GM21717 (cell line): ENCODE data around the gene STK39.
"Not testable (repeated sequence)": the region's sequence is repeated elsewhere in the genome, so short reads cannot be mapped to it uniquely, and the experiment has no call there.

Experiments
- ATAC-seq: cut with Tn5 transposase; IDR thresholded peaks from one replicate; pipeline ENCODE4 v1.9.1; 2021; ENCODE audit warnings: mild to moderate bottlenecking, moderate library complexity; ENCODE audit not compliant: unreplicated experiment

Gene STK39

GRCh38 chr2:168105127-168105683 is 142.2 kb downstream of the STK39 start:
- ATAC-seq, result no peak

DNA sequence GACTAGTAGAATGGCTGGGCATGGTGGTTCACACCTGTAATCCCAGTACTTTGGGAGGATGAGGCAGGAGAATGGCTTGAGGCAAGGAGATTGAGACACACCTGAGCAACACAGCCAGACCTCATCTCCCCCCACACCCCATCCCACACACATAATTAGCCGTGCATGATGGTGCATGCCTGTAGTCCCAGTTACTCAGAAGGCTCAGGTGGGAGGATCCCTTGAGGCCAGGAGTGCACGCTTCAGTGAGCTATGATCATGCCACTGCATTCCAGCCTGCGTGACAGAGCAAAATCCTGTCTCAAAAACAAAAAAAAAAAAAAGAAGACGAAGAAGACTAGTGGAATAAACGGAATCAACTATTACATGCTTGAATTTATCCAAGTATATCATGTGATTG is 150.0 kb downstream of the STK39 start:
- no peak for ATAC-seq

DNA sequence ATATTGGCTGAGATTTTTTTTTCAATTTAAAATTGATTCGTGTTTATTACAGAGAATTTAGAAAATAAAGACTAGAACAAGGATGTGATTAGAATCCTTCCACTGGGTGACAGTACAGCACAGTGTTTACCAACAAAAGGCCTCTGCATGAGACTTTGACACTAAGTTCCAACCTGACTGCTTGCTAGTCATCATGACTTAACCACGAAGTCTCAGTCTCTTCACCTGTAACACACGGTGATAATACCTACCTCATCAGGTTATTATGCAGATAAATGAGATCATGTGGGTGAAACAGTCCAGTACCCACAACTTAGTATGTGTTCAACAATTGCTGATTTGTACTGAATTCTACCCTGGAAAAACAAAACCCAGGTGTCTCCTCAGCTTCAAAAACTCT is 151.2 kb downstream of the STK39 start:
- no peak for ATAC-seq

- ATAC-seq, result no peak
These were observed 155.4 kb downstream of the STK39 start for GRCh38 chr2:168091986-168092385.

GRCh38 chr2:168090366-168091135 is 156.8 kb downstream of the STK39 start:
- ATAC-seq, result peak; percentile 85

DNA sequence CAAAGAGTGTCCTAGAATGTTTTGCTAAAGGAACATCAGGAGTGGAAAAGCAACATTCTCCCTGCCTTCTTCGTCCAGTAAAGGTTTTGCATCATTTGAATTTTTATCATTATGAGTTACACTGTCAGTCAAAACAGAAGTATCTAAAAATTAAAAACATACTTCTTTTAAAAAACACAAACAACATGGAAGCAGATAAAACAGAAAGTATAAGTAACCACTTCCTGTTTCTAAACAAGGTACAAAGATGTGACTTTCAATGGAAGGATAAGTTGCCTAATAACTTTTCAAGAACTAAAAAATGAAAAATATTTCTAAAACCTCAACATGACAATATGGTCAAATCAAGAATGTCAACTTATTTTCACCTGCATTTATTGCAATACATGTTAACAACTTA is 158.2 kb downstream of the STK39 start:
- no peak for ATAC-seq

- no peak for ATAC-seq
These were observed 160.0 kb downstream of the STK39 start for GRCh38 chr2:168087401-168087800.

DNA sequence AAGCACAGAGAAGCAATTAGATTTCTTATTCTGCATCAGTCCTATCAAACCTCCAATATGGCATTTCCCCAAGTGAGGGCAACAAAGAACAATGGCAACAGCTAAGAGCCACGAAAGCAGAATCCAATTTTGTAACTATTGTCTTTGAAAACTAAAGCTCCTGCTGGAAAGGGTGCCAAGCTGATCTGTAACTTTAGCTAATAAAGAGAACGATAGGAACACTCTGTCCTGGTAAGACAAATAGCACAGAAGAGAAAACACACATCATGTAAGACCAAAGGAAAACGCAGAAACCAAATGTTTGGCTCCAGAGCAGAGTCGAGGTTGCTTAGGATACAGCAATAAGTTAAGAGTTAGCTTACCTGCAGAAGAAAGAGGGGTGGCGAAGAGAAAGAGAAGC is 160.5 kb downstream of the STK39 start:
- no peak for ATAC-seq

- ATAC-seq, result no peak
These were observed 161.5 kb downstream of the STK39 start for GRCh38 chr2:168085801-168086361.

DNA sequence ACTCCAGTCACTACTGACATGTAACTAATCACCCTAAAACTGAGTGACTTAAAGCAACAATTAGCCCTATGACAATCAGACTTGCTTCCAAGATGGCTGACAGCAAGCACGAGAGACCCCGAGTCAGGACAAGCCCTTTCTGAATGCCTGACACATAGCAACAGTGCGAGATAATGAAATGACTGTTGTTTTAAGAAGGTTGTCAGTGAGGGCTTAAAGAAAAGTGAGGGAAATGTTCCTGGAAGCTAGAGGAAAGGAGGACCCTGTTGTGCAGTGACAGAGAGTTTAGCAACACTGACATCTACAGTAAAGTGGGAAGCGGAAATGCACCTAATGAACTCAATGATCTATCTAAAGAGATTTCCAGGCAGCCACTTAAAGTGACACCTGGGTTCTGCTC is 163.1 kb downstream of the STK39 start:
- no peak for ATAC-seq

DNA sequence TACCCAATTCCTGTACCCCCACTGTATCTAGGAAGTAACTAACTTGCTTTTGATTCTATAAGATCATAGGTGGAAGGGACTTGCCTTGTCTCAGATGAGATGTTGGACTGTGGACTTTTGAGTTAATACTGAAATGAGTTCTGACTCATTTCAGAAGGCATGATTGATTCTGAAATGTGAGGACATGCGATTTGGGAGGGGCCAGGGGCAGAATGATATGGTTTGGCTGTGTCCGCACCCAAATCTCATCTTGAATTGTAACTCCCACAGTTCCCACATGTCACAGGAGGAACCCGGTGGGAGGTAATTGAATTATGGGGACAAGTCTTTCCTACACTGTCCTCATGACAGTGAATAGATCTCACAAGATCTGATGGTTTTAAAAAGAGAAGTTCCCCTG is 165.9 kb downstream of the STK39 start:
- ATAC-seq, result not testable (repeated sequence)

DNA sequence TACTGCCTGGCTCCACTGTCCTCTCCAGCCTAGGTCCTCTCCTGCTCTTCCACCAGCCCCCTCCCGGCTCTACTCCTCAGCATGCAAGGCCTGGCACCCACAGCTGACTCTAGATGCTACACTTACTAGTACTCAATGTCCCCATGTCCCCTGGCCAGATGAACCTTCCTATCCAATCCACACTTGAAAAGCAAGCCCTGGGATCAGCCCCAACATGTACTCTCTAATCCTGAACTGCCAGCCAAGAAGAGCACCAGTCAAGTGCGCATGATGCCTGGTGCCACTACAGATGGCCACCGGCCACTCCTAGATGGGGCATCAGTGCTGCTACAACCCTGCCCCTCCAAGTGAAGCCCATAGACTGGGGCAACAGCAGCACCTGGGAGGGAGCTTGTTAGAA is 168.2 kb downstream of the STK39 start:
- no peak for ATAC-seq

DNA sequence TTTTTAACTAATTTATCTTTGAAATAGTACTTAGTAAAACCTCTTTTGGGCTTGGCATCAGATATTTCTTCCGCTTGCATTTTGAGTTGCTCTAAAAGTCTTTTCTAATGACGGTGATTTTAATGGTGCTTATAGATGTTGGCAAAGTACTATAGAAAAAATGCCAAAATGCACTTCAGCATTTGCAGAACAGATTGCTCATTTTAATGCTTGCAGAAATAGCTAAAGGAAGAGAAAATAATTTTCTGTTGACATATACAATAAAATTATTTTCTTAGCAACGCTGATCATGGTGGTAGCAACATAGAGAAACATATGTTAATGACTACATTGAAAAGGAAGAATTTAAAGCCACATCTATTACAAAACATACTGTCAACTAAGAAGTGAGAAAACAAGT is 170.7 kb downstream of the STK39 start:
- ATAC-seq, result no peak

DNA sequence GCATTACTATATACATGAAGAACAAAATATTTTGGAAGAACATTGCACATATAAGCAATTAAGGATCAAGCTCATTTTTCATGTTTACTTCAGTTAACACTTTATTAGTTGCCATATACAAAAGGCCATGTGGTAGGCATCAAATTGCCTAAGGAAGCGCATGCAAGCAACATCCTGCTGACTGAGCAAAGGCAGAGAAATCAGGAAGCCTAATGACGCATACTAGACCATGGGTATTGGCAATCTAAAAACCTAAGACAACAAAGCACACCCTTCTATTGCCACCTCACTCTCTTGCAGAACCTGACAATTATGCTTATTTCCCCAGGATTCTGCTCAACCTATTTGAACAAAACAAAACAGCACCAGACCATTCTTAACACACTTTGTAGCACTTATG is 171.9 kb downstream of the STK39 start:
- no peak for ATAC-seq

- no peak for ATAC-seq
These were observed 174.6 kb downstream of the STK39 start for GRCh38 chr2:168072626-168073303.

DNA sequence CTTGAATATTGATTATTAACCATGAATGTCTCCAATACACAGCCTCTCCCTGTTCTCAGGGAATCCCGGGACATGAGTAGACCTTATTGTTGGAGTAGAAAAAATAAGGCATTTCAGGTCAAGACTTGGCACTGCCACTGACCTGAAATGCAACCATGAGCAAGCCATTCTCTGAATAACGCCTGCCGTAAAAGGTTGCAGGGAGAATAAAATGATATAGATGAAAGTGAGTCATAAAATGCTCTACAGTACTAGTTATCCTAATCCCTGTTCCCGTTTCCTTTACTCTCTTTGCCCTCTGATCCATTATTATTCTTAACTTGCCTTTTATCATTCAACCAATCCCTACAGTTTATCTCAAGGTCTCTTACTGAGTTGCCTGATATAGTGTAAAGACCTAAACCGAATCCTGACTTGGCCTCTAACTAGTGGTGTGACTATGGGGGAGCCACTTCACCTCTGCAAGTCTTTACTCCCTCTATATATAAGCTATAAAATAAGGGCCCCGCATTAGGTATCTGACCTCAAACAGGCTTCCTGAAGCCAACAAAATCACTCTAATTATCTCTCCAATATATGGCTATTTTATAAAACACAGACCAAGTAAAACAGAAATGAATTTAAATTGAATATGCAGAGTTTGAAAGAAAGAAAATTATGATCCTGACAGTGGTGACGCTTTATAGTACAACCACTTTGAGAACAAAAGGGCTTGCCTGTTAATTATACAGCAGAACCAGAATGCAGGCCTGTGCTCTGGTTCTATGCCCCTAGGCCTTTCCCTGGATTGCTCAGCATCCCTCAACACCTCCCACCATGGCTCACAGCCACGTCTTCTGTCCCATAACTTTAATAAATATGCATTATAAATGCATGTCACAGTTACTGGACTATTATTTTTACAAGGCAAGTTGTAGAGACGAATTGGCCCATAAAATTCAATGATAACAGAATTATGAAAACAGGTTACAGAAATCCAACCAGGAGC is 183.1 kb downstream of the STK39 start:
- no peak for ATAC-seq

DNA sequence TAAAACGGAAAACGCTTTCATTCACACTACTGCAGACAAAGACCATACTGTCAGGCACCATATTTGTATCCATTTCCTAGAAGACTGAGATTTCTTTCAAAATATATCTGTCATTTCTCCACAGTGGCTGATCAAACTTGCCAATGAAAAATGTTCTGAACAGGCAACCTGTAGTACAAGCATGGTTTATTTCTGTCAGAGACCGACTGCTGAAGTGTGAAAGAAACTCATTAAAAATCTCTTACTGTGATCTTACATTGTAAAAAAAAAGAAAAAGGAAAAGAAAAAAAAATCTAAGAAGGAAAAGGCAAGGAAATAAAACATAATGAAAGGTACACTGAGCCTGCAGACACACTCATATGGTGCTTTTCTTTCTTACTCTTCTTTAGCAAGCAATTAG is 184.5 kb downstream of the STK39 start:
- no peak for ATAC-seq

DNA sequence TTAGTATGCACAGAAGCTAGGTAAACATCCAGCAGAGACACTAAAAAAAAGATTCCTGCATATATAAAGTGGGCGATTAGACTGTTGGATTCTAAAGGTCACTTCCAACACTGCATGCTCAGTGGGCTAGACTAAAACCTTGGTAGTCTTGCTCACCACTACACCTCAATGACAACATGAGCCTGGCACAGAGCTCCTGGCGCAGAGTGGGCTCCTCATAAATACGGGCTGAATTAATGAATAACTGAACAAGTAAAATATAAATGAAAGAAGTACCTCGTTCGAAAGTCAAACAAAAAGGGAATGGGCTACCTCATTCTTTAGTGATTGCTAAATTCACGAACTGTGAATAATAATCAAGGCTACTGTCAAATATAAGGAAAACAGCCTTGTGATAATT is 185.3 kb downstream of the STK39 start:
- ATAC-seq, result no peak

DNA sequence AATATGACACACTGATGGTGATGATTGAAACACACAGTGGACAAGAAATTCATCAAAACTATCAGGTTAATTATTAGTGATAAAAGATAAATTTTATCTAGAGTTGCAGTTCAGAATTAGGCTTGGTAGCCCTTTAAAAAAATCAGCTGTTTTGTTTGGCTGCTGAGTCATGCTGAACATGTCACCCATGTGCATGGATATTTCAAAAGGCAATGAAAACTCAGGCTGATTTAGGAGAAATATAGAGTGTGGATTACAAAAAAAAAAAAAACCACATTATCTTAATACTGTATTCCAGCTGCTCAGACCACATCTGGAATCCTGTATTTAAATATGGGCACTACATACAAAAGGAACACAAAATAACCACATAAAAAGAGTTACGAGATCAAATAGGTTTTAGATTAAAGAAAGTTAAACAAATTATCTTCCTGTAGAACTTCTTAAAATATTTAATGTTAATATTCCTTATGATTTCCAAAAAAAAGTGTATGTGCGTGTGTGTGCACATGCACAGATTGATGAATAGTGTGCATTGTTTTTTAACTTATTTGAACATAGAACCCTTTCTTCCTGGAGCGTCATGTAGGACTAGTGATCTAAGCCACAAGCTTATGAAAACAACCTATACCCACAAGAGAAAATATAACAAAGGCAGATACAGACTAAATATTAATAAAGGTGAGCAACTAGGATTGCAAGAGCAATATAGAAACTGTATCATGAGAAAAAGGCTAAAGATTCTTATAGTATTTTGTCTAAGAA is 186.2 kb downstream of the STK39 start:
- ATAC-seq, result no peak

- no peak for ATAC-seq
These were observed 187.6 kb downstream of the STK39 start for GRCh38 chr2:168059758-168060157.
